HG02852 (cell line): ENCODE data around the gene AGAP3.

Experiments used
- ATAC-seq: cut with Tn5 transposase; IDR thresholded peaks from one replicate; pipeline ENCODE4 v1.9.1; 2021; ENCODE audit warnings: mild to moderate bottlenecking, moderate library complexity; ENCODE audit not compliant: unreplicated experiment

Gene AGAP3

GRCh38 chr7:151057989-151058780 is 28.1 kb upstream of the AGAP3 start:
- peak; percentile 85 for ATAC-seq

GRCh38 chr7:151058781-151059366 is 27.4 kb upstream of the AGAP3 start:
- ATAC-seq = no peak

- peak; percentile 31 for ATAC-seq
These were observed 26.7 kb upstream of the AGAP3 start, which contains the start of gene SLC4A2 for GRCh38 chr7:151059367-151060112. SLC4A2 (plus strand) TSS chr7:151059589; CDS start chr7:151061988, 2,399 bp downstream.

- no peak for ATAC-seq
These were observed 26.2 kb upstream of the AGAP3 start for GRCh38 chr7:151060113-151060415.

- no peak for ATAC-seq
These were observed 25.7 kb upstream of the AGAP3 start for GRCh38 chr7:151060416-151061212.

GRCh38 chr7:151061213-151062110 is 24.8 kb upstream of the AGAP3 start:
- ATAC-seq = no peak

GRCh38 chr7:151062111-151062398 is 24.2 kb upstream of the AGAP3 start:
- ATAC-seq = no peak

- no peak for ATAC-seq
These were observed 23.7 kb upstream of the AGAP3 start for GRCh38 chr7:151062399-151063211.

- no peak for ATAC-seq
These were observed 23.1 kb upstream of the AGAP3 start for GRCh38 chr7:151063212-151063561.

GRCh38 chr7:151064454-151064853 is 21.8 kb upstream of the AGAP3 start:
- ATAC-seq = no peak

GRCh38 chr7:151064993-151065392 is 21.3 kb upstream of the AGAP3 start:
- no peak for ATAC-seq

- no peak for ATAC-seq
These were observed 20.8 kb upstream of the AGAP3 start for GRCh38 chr7:151065516-151065915.

GRCh38 chr7:151066273-151066974 is 19.9 kb upstream of the AGAP3 start:
- no peak for ATAC-seq

- ATAC-seq = no peak
These were observed 18.1 kb upstream of the AGAP3 start for GRCh38 chr7:151068069-151068773.

GRCh38 chr7:151069841-151070573 is 16.3 kb upstream of the AGAP3 start:
- no peak for ATAC-seq

- ATAC-seq = no peak
These were observed 15.7 kb upstream of the AGAP3 start for GRCh38 chr7:151070574-151070960.

- ATAC-seq = no peak
These were observed 15.0 kb upstream of the AGAP3 start for GRCh38 chr7:151071032-151071866.
